ENCODE results near the gene ESAM. TPM values are rescaled to one million over a fixed set of nuclear protein-coding genes. Genes with fewer than 3 reads are reported as not detected.

ESAM gene
- total and polyA plus RNA-seq, 10 of the 15 experiments (the other 5 are each of a cell fraction or from before 2014, with no cell fraction given): 2.7 to 43.6 (median 19.5) TPM

DNA sequence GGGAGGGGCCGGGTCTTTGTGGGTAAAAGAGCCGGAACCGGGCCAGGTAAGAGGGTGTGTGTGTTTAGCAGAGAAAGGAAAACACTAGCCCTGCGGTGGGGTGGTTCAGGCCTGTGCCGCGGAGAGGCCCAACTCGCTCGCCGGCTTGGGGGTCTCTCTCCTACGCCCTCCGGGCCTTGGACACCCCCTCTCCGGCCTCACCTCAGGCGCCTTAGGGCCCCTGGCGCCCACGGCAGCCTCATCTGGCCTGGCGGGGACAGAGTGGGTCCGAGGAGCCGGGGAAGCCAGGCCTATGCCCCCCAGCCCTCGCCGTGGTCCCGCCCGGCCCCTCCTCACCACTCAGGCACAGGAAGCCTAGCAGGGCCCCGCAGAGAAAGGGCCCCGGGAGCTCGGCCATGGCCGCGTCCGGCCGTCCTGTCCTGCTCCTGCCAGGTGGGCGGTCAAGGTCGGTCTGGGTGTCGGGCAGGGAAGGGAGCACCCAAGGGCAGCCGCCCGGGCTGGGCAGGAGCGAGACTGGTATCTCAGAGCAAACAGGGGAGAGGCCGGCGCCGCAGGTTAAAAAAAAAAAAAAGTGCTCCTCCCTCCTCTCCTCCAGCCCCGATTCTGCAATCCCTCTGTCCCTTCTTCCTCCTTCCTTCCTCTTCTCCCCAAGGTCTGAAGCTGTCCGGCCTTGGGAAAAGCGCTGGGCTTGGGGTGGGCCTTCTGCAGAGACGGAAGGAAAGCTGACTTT is 10.2 kb downstream of the ESAM start, which contains the start of gene VSIG2:
TSS of gene VSIG2 (minus strand) at position 515 of the 730 bp plus-strand sequence. CDS start at position 397, 118 bp downstream.
- no peaks in the 10 kb centered on the region for H3K9me3 ChIP-seq (replicated peaks; ENCODE audit: control insufficient read depth, insufficient read depth, low read length)
- no peaks in the 10 kb centered on the region for H4K20me1 ChIP-seq (ENCODE audit: control insufficient read depth, insufficient read depth)
- ChIA-PET RAD21 (ENCODE audit: unreplicated experiment) (interaction anchor here (0.7 to 1.8 kb wide), 3 partner anchors 9 to 83 kb away, joined by 3 to 6 read pairs (median 3); no protein-coding TSS in a partner anchor), POLR2A (no interaction called here), SMC1A (ENCODE audit: uncharacterized antibody, unreplicated experiment) (interaction anchor here (1.1 to 1.5 kb wide), 3 partner anchors 9 to 81 kb away, joined by 3 read pairs; no protein-coding TSS in a partner anchor), CTCF (interaction anchor here (0.6 to 2.2 kb wide), 2 partner anchors 41 to 43 kb away, joined by 3 to 10 read pairs; no protein-coding TSS in a partner anchor)
- BruUV-seq (replicated peaks): no TSS peak
- no peaks in the 10 kb centered on the region; a peak in 1 of 4 replicates for H3K36me3 ChIP-seq (ENCODE audit: control insufficient read depth in 2 of 2, insufficient read depth in 2 of 2, low read length in 1 of 2)
- no peak for FAIRE-seq
- H3K4me3 ChIP-seq: no peak within 1 kb of the TSS
- H3K79me2 ChIP-seq (ENCODE audit: control insufficient read depth, insufficient read depth, low read length): no peaks in the 10 kb centered on the region; the same call in 1 of the 2 replicates
- no peak for ATAC-seq
- H3K4me1 ChIP-seq (ENCODE audit: control insufficient read depth, insufficient read depth, low read length): no peaks in the 10 kb centered on the region; the same call in 1 of the 2 replicates
- H3K27me3 ChIP-seq (replicated peaks in 1 of 2; ENCODE audit: control insufficient read depth in 2 of 2, insufficient read depth in 2 of 2, low read length in 1 of 2): no peaks in the 10 kb centered on the region
- H2AFZ ChIP-seq (ENCODE audit: control insufficient read depth, low read depth, low read length): no peak within 1 kb of the TSS
- in situ Hi-C loops (cut with MboI): no loop called here
- H3K4me2 ChIP-seq (ENCODE audit: control insufficient read depth, insufficient read depth): no peak within 1 kb of the TSS
- DNase-seq (ENCODE audit: low read depth, low spot score): no peak
- intact Hi-C loops (cut with micrococcal nuclease; ENCODE audit: unreplicated experiment): no loop called here
- TF ChIP-seq TARDBP (IDR thresholded peaks at IDR 0.05; ENCODE audit: borderline replicate concordance): no peak
- TF ChIP-seq TAF1 (IDR thresholded peaks at IDR 0.05; ENCODE audit: borderline replicate concordance, low read depth, low read length): no peak
- TF ChIP-seq SIX5 (IDR thresholded peaks at IDR 0.05; ENCODE audit: low read depth, low read length, severe bottlenecking): no peak
- TF ChIP-seq POLR2AphosphoS2 (IDR thresholded peaks at IDR 0.05; ENCODE audit: low read depth, low read length): no peak
- TF ChIP-seq NR2C1 (IDR thresholded peaks at IDR 0.05): no peak
- TF ChIP-seq NFYA (IDR thresholded peaks at IDR 0.05; ENCODE audit: borderline replicate concordance, low read depth, low read length): no peak
- TF ChIP-seq CREM (IDR thresholded peaks at IDR 0.05; ENCODE audit: low read depth): no peak
- no peak for TF ChIP-seq RELB (IDR thresholded peaks at IDR 0.05; ENCODE audit: low read depth)
- no peak for TF ChIP-seq STAT3 (IDR thresholded peaks at IDR 0.05; ENCODE audit: low read depth, low read length)
- no peak for TF ChIP-seq GATAD2B (conservative IDR thresholded peaks at IDR 0.05; ENCODE audit: low read depth)
- TF ChIP-seq FOXK2 (IDR thresholded peaks at IDR 0.05): no peak
- TF ChIP-seq EGR1 (IDR thresholded peaks at IDR 0.05; ENCODE audit: borderline replicate concordance in 1 of 2, low read depth in 2 of 2, low read length in 2 of 2): no peak
- no peak for TF ChIP-seq EP300 (IDR thresholded peaks at IDR 0.05; ENCODE audit: borderline replicate concordance in 1 of 2, control insufficient read depth in 1 of 2, low read depth in 2 of 2, low read length in 2 of 2)
- no peak for TF ChIP-seq JUNB (IDR thresholded peaks at IDR 0.05)
- no peak for TF ChIP-seq PAX5 (IDR thresholded peaks at IDR 0.05; ENCODE audit: borderline replicate concordance, low read depth, low read length)
- TF ChIP-seq RFX5 (IDR thresholded peaks at IDR 0.05; ENCODE audit: low read depth, low read length): no peak
- no peak for TF ChIP-seq NBN (IDR thresholded peaks at IDR 0.05)
- no peak within 1 kb of the TSS for H3K27ac ChIP-seq (ENCODE audit: control insufficient read depth, insufficient read depth)
- H3K9ac ChIP-seq (ENCODE audit: control insufficient read depth, insufficient read depth, low read length): no peak within 1 kb of the TSS
- WGBS (ENCODE audit: insufficient coverage, insufficient replicate concordance, low lambda C conversion rate, missing lambda C conversion rate): 82% methylated on average over 28 of the region's 42 CpGs

Measured in GM12878 (cell line).